GM12878 (cell line): ENCODE data around the gene REEP5. TPM values are rescaled to one million over a fixed set of nuclear protein-coding genes. Genes with fewer than 3 reads are reported as not detected.

Source experiments
- ATAC-seq: fragments of 200-7000 bp; cut with Tn5 transposase; 3 replicates; pipeline ENCODE4 v1.9.1; 2020; ENCODE audit warnings: mild to moderate bottlenecking, moderate library complexity
- BruUV-seq: library from RNA; stranded (reverse); fragments of 400-500 nt; replicated peaks from 2 replicates; lab custom pipeline; 2021; lab: Mats Ljungman, UMichigan
- CTCF ChIA-PET: fragments of 300-600 bp; sonication (Branson Sonifier 250); formaldehyde crosslinking; extraction: SDS; loops from one replicate; lab custom pipeline; 2021; ENCODE audit warnings: inconsistent platforms; lab: Yijun Ruan, JAX
- POLR2A ChIA-PET: fragments of 350-600 bp; formaldehyde crosslinking; extraction: SDS; loops from one replicate; lab custom pipeline; 2021; ENCODE audit warnings: inconsistent platforms; lab: Charles Lee
- RAD21 ChIA-PET: fragments of 300-600 bp; sonication (Branson Sonifier 250); formaldehyde crosslinking; loops from one replicate; lab custom pipeline; 2023; ENCODE audit warnings: antibody characterized with exemption; ENCODE audit not compliant: unreplicated experiment; lab: Charles Lee
- SMC1A ChIA-PET: fragments of 300-600 bp; sonication (Branson Sonifier 250); formaldehyde crosslinking; loops from one replicate; lab custom pipeline; 2023; ENCODE audit not compliant: unreplicated experiment, uncharacterized antibody; lab: Charles Lee
- DNase-seq: peaks from one replicate; pipeline ENCODE4 v3.0.0-alpha.2; 2011; ENCODE audit warnings: low read depth, low spot score
- FAIRE-seq: peaks from 3 replicates; lab custom pipeline; 2011; peaks lifted over from hg19 to GRCh38; lab: Jason Lieb, UNC
- H2AFZ ChIP-seq: 2 replicates; pipeline ENCODE4 v1.6.0; 2011; ENCODE audit warnings: low read depth, low read length, control low read depth; ENCODE audit not compliant: control insufficient read depth
- H3K27ac ChIP-seq: 2 replicates; pipeline ENCODE4 v1.5.1; 2011; ENCODE audit warnings: control low read depth; ENCODE audit not compliant: control insufficient read depth, insufficient read depth
- H3K27me3 ChIP-seq, 2 experiments: replicated peaks in 1 of 2; 2 replicates each; pipeline versions ENCODE4 v1.6.0 to v1.6.1; 2011; ENCODE audit warnings: low read length in 1 of 2; ENCODE audit not compliant: control insufficient read depth in 2 of 2, insufficient read depth in 2 of 2
- H3K36me3 ChIP-seq, 2 experiments: 2 replicates each; pipeline ENCODE4 v1.5.1; 2011; ENCODE audit warnings: low read length in 1 of 2; ENCODE audit not compliant: control insufficient read depth in 2 of 2, insufficient read depth in 2 of 2
- H3K4me1 ChIP-seq: 2 replicates; pipeline ENCODE4 v1.6.1; 2011; ENCODE audit warnings: mild to moderate bottlenecking, low read length, moderate library complexity, mixed read lengths; ENCODE audit not compliant: control insufficient read depth, insufficient read depth
- H3K4me2 ChIP-seq: 2 replicates; pipeline ENCODE4 v1.6.0; 2011; ENCODE audit warnings: control low read depth; ENCODE audit not compliant: control insufficient read depth, insufficient read depth
- H3K4me3 ChIP-seq: fragments of 200-600 bp; sonication (generic); 2 replicates; pipeline ENCODE4 v1.5.1; 2016
- H3K79me2 ChIP-seq: 2 replicates; pipeline ENCODE4 v1.6.0; 2011; ENCODE audit warnings: low read length; ENCODE audit not compliant: control insufficient read depth, insufficient read depth
- H3K9ac ChIP-seq: 2 replicates; pipeline ENCODE4 v1.8.0; 2011; ENCODE audit warnings: low read length, control low read depth, mixed read lengths; ENCODE audit not compliant: control insufficient read depth, insufficient read depth
- H3K9me3 ChIP-seq: replicated peaks from 3 replicates; pipeline ENCODE4 v1.5.1; 2011; ENCODE audit warnings: mild to moderate bottlenecking, low read length; ENCODE audit not compliant: control insufficient read depth, insufficient read depth
- H4K20me1 ChIP-seq: 2 replicates; pipeline ENCODE4 v1.6.0; 2011; ENCODE audit not compliant: control insufficient read depth, insufficient read depth
- FOXK2 ChIP-seq: fragments of 450-650 bp; IDR thresholded peaks from 2 replicates; pipeline ENCODE4 v1.6.1; 2017; ENCODE audit warnings: mild to moderate bottlenecking, moderate library complexity
- FOXM1 ChIP-seq: IDR thresholded peaks from 2 replicates; pipeline ENCODE4 v1.6.1; 2012; ENCODE audit warnings: low read depth, mild to moderate bottlenecking, inconsistent platforms, low read length, moderate library complexity
- KDM1A ChIP-seq: fragments of 200-600 bp; sonication (generic); IDR thresholded peaks from 2 replicates; pipeline ENCODE4 v1.6.1; 2016; ENCODE audit warnings: borderline replicate concordance
- MXI1 ChIP-seq: fragments of 150-350 bp; IDR thresholded peaks from 2 replicates; pipeline ENCODE4 v1.6.1; 2011; ENCODE audit warnings: low read depth, mild to moderate bottlenecking, inconsistent platforms, low read length, improper control_type of control experiment
- NFIC ChIP-seq: IDR thresholded peaks from 2 replicates; pipeline ENCODE4 v1.6.1; 2012; ENCODE audit warnings: low read depth, mild to moderate bottlenecking, inconsistent platforms, low read length, moderate library complexity
- NFYB ChIP-seq: IDR thresholded peaks from 2 replicates; pipeline ENCODE4 v1.6.1; 2011; ENCODE audit warnings: low read depth, mild to moderate bottlenecking, low read length, improper control_type of control experiment, moderate library complexity; ENCODE audit not compliant: insufficient read depth
- PAX5 ChIP-seq: IDR thresholded peaks from 2 replicates; pipeline ENCODE4 v1.6.1; 2011; ENCODE audit warnings: low read depth, low read length, borderline replicate concordance
- POLR2AphosphoS2 ChIP-seq: IDR thresholded peaks from 2 replicates; pipeline ENCODE4 v1.6.1; 2011; ENCODE audit warnings: low read depth, mild to moderate bottlenecking, low read length, improper control_type of control experiment, moderate library complexity
- RAD21 ChIP-seq: IDR thresholded peaks from 2 replicates; pipeline ENCODE4 v1.6.1; 2011; ENCODE audit warnings: mild to moderate bottlenecking, low read depth, low read length, moderate library complexity; ENCODE audit not compliant: insufficient read depth
- TBL1XR1 ChIP-seq: IDR thresholded peaks from 2 replicates; pipeline ENCODE4 v1.6.1; 2012; ENCODE audit warnings: low read depth, low read length, improper control_type of control experiment
- WRNIP1 ChIP-seq: IDR thresholded peaks from 2 replicates; pipeline ENCODE4 v1.6.1; 2011; ENCODE audit warnings: low read depth, low read length, improper control_type of control experiment, borderline replicate concordance
- ZNF217 ChIP-seq: fragments of 450-650 bp; IDR thresholded peaks from 2 replicates; pipeline ENCODE4 v1.6.1; 2017; ENCODE audit warnings: antibody characterized with exemption, mild to moderate bottlenecking
- in situ Hi-C: fragments of 300-500 bp; cut with MboI; formaldehyde crosslinking; loops from 9 replicates; pipeline ENCODE4 v1.14.3; 2018; ENCODE audit warnings: mixed read lengths
- intact Hi-C: fragments of 100-400 bp; cut with micrococcal nuclease; formaldehyde crosslinking; loops from one replicate; pipeline ENCODE4 v1.14.2; 2022; ENCODE audit not compliant: unreplicated experiment
- polyA plus RNA-seq, 11 experiments: library from polyadenylated mRNA; depleted of rRNA in 4 of 11; unstranded in 6 of 11; stranded (reverse) in 5 of 11; fragments of >200 nt; fragmentation: Nextera tagmentation in 4 of 11; fragmentation: Illumina TruSeq in 1 of 11; extraction: Ambion mirVana in 4 of 11; extraction: Trizol in 1 of 11; gene quantifications; 1 replicate in 1 of 11; 2 replicates in 10 of 11; pipeline versions ENCODE4 v1.2.1 to v1.2.3, GENCODE V29; 2011 to 2016; ENCODE audit warnings: inconsistent platforms in 2 of 11, missing spikeins in 2 of 11, low read depth in 1 of 11
- total RNA-seq, 4 experiments: library from RNA; depleted of rRNA in 3 of 4; stranded (reverse); fragments of >200 nt in 3 of 4; fragmentation: Illumina TruSeq in 1 of 4; extraction: Trizol in 1 of 4; gene quantifications; 2 replicates each; pipeline versions ENCODE4 v1.2.1 to v1.2.3, GENCODE V29; 2013 to 2021
- TF ChIP-seq, protein P1 (sequence below): IDR thresholded peaks from 2 replicates; pipeline ENCODE4 v1.6.1; 2012; ENCODE audit warnings: low read depth, low read length, improper control_type of control experiment
- TF ChIP-seq, protein P2 (sequence below): fragments of 450-650 bp; conservative IDR thresholded peaks from 2 replicates; pipeline ENCODE4 v1.6.1; 2017; ENCODE audit warnings: mild to moderate bottlenecking, moderate library complexity

REEP5 gene
- total and polyA plus RNA-seq, 10 of the 15 experiments (the other 5 are each of a cell fraction or from before 2014, with no cell fraction given) = 30.5 to 211 (median 113) TPM

DNA sequence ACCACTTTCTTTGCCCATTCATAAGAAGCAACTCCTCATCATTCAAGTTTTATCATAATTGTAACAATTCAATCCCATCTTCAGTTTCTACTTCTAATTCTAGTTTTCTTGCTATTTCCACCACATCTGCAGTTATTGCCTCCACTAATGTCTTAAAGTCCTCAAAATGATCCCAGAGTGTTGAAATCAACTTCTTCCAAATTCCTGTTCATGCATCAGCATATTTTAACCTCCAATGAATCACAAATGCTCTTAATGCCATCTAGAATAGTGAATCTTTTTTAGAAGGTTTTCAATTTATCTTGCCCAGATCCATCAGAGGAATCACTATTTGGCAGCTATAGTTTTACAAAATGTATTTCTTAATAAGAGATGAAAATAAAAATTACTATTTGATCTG is 64.2 kb downstream of the REEP5 start:
- Histone ChIP-seq H3K9me3 (peaks cover 2% of the 10 kb centered on the region; the same call in 2 of the 3 replicates), H3K4me3 (no peak overlapping the region), H3K4me2 (no peak overlapping the region), H2AFZ (no peak overlapping the region), H4K20me1 (no peaks in the 10 kb centered on the region), H3K9ac (no peak overlapping the region), H3K36me3 (no peaks in the 10 kb centered on the region), H3K27ac (no peak overlapping the region), H3K4me1 (peaks cover 6% of the 10 kb centered on the region), H3K79me2 (peaks cover 22% of the 10 kb centered on the region), H3K27me3 (no peaks in the 10 kb centered on the region)
- DNase-seq (no peak), ATAC-seq (no peak), FAIRE-seq (no peak)
- RAD21 ChIA-PET = no interaction called here
- in situ Hi-C loops (no loop called here), intact Hi-C loops (no loop called here)
- TF ChIP-seq NFYB = no peak
- no peak for TF ChIP-seq FOXM1
- no peak for TF ChIP-seq MXI1
- TF ChIP-seq ZNF217 = no peak
- no peak for TF ChIP-seq KDM1A
- TF ChIP-seq NFIC = no peak
- no peak for TF ChIP-seq TBL1XR1
- TF ChIP-seq, protein P1, sequence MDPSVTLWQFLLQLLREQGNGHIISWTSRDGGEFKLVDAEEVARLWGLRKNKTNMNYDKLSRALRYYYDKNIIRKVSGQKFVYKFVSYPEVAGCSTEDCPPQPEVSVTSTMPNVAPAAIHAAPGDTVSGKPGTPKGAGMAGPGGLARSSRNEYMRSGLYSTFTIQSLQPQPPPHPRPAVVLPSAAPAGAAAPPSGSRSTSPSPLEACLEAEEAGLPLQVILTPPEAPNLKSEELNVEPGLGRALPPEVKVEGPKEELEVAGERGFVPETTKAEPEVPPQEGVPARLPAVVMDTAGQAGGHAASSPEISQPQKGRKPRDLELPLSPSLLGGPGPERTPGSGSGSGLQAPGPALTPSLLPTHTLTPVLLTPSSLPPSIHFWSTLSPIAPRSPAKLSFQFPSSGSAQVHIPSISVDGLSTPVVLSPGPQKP = no peak
- no peak for TF ChIP-seq FOXK2
- no peak for TF ChIP-seq WRNIP1
- TF ChIP-seq RAD21 = no peak
- TF ChIP-seq, protein P2, sequence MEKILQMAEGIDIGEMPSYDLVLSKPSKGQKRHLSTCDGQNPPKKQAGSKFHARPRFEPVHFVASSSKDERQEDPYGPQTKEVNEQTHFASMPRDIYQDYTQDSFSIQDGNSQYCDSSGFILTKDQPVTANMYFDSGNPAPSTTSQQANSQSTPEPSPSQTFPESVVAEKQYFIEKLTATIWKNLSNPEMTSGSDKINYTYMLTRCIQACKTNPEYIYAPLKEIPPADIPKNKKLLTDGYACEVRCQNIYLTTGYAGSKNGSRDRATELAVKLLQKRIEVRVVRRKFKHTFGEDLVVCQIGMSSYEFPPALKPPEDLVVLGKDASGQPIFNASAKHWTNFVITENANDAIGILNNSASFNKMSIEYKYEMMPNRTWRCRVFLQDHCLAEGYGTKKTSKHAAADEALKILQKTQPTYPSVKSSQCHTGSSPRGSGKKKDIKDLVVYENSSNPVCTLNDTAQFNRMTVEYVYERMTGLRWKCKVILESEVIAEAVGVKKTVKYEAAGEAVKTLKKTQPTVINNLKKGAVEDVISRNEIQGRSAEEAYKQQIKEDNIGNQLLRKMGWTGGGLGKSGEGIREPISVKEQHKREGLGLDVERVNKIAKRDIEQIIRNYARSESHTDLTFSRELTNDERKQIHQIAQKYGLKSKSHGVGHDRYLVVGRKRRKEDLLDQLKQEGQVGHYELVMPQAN = no peak
- TF ChIP-seq POLR2AphosphoS2 = no peak
- no peak for TF ChIP-seq PAX5
- CTCF ChIA-PET = interaction anchor here (3.9 kb wide), 1 partner anchor 10 kb away, joined by 28 read pairs; no protein-coding TSS in a partner anchor
- POLR2A ChIA-PET = no interaction called here
- SMC1A ChIA-PET = interaction anchor here (0.9 to 1.1 kb wide), 2 partner anchors 47 to 68 kb away, joined by 3 read pairs; no protein-coding TSS in a partner anchor
- BruUV-seq = no TSS peak
